IPS-NIHi11 (cell line): Measurements from ENCODE around the gene MAP1LC3B.
A peak's percentile ranks its signal among the peaks of the same experiment; 100 is the strongest.

Experiments
- DNase-seq: peaks from one replicate; pipeline ENCODE4 v3.0.0; 2012; ENCODE audit warnings: mixed read lengths, low spot score

Gene MAP1LC3B

GRCh38 chr16:87409781-87410180 is 17.6 kb downstream of the MAP1LC3B start:
- DNase-seq: no peak

- no peak for DNase-seq
These were observed 18.4 kb downstream of the MAP1LC3B start for GRCh38 chr16:87410530-87410929.

GRCh38 chr16:87410968-87411367 is 18.8 kb downstream of the MAP1LC3B start:
- DNase-seq: peak; percentile 48

- DNase-seq: no peak
These were observed 19.5 kb downstream of the MAP1LC3B start for GRCh38 chr16:87411375-87412271.

GRCh38 chr16:87412371-87412995 is 20.3 kb downstream of the MAP1LC3B start:
- no peak for DNase-seq

- no peak for DNase-seq
These were observed 20.9 kb downstream of the MAP1LC3B start for GRCh38 chr16:87412996-87413421.

GRCh38 chr16:87414251-87414680 is 22.1 kb downstream of the MAP1LC3B start:
- DNase-seq: no peak

GRCh38 chr16:87415441-87415840 is 23.3 kb downstream of the MAP1LC3B start:
- no peak for DNase-seq

- DNase-seq: no peak
These were observed 24.8 kb downstream of the MAP1LC3B start for GRCh38 chr16:87416826-87417527.

GRCh38 chr16:87417528-87417910 is 25.4 kb downstream of the MAP1LC3B start:
- DNase-seq: no peak

- DNase-seq: no peak
These were observed 26.1 kb downstream of the MAP1LC3B start for GRCh38 chr16:87418216-87418615.

- no peak for DNase-seq
These were observed 26.5 kb downstream of the MAP1LC3B start for GRCh38 chr16:87418644-87419043.

GRCh38 chr16:87420026-87421002 is 28.2 kb downstream of the MAP1LC3B start:
- no peak for DNase-seq

GRCh38 chr16:87421003-87421912 is 29.1 kb downstream of the MAP1LC3B start:
- DNase-seq: no peak

- no peak for DNase-seq
These were observed 30.0 kb downstream of the MAP1LC3B start for GRCh38 chr16:87422106-87422505.

- DNase-seq: no peak
These were observed 31.3 kb downstream of the MAP1LC3B start for GRCh38 chr16:87423429-87423828.

GRCh38 chr16:87424266-87424665 is 32.1 kb downstream of the MAP1LC3B start:
- no peak for DNase-seq

GRCh38 chr16:87425941-87426340 is 33.8 kb downstream of the MAP1LC3B start:
- DNase-seq: no peak

- peak; percentile 31 for DNase-seq
These were observed 34.5 kb downstream of the MAP1LC3B start for GRCh38 chr16:87426423-87427215.

GRCh38 chr16:87431926-87432325 is 39.8 kb downstream of the MAP1LC3B start:
- DNase-seq: no peak
